ENCODE data around the gene CAPN5. TPM values are rescaled to one million over a fixed set of nuclear protein-coding genes. Genes with fewer than 3 reads are reported as not detected.
A peak's percentile ranks its signal among the peaks of the same experiment; 100 is the strongest.

CAPN5 gene
- total and polyA plus RNA-seq, 2 of the 13 experiments (the other 11 are each of a cell fraction or from before 2014, with no cell fraction given) = 0.27 to 1.2 TPM

DNA sequence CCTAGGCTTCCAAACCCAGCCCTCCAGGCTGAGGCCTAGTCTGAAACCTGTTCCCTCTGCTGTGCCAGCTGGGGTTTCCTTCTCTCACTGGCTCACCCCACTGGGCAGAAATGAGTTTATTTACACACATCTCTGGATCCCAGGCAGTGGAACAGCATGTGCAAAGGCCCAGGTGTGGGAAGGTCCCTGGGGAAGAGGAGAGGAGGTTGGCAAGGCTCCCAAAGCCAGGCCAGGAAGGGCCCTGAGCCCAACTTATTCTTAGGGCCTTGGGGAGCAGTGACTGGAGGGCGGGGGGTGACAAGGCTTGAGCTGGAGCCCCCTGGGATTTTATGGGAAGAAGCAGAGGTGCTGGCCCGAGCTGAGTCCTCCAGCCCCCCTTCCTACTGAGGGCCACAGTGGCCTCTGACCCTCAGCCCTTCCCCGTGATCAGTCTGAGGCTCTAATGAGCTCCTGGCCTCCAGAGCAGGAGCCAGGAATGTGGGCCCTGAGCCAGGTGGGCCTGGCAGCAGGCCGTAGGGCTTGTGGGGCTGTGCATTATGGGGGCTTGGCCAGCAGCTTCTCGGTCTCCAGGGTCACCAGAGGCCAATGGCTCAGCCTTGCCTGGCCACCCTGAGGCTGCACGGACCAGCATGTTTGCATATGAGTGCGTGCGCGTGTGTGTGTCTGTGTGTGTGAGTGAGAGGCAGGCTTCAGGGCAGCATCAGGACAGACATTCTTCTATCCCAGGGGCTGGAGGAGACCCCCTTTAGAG, 64.2 kb downstream of the CAPN5 start (continued):
- TF ChIP-seq, protein P1, sequence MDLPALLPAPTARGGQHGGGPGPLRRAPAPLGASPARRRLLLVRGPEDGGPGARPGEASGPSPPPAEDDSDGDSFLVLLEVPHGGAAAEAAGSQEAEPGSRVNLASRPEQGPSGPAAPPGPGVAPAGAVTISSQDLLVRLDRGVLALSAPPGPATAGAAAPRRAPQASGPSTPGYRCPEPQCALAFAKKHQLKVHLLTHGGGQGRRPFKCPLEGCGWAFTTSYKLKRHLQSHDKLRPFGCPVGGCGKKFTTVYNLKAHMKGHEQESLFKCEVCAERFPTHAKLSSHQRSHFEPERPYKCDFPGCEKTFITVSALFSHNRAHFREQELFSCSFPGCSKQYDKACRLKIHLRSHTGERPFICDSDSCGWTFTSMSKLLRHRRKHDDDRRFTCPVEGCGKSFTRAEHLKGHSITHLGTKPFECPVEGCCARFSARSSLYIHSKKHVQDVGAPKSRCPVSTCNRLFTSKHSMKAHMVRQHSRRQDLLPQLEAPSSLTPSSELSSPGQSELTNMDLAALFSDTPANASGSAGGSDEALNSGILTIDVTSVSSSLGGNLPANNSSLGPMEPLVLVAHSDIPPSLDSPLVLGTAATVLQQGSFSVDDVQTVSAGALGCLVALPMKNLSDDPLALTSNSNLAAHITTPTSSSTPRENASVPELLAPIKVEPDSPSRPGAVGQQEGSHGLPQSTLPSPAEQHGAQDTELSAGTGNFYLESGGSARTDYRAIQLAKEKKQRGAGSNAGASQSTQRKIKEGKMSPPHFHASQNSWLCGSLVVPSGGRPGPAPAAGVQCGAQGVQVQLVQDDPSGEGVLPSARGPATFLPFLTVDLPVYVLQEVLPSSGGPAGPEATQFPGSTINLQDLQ (CRISPR knock-in tag; IDR thresholded peaks at IDR 0.05) = no peak
- 0 out of 2 replicates have a peak, but pooled peaks have one; percentile 46 for TF ChIP-seq HBP1 (CRISPR knock-in tag; IDR thresholded peaks at IDR 0.05; ENCODE audit: low read depth)
- TF ChIP-seq ZFP36L1 (CRISPR knock-in tag; IDR thresholded peaks at IDR 0.05) = no peak
- no peak for TF ChIP-seq KLF9 (CRISPR knock-in tag; IDR thresholded peaks at IDR 0.05; ENCODE audit: low read depth)
- TF ChIP-seq, protein P2, sequence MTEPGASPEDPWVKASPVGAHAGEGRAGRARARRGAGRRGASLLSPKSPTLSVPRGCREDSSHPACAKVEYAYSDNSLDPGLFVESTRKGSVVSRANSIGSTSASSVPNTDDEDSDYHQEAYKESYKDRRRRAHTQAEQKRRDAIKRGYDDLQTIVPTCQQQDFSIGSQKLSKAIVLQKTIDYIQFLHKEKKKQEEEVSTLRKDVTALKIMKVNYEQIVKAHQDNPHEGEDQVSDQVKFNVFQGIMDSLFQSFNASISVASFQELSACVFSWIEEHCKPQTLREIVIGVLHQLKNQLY (CRISPR knock-in tag; IDR thresholded peaks at IDR 0.05) = peak; percentile 64; the same call in 1 of the 2 replicates
- no peak for TF ChIP-seq IKZF1 (IDR thresholded peaks at IDR 0.05)
- TF ChIP-seq ZNF101 (CRISPR knock-in tag; IDR thresholded peaks at IDR 0.05; ENCODE audit: borderline replicate concordance, low read depth) = no peak
- no peak for TF ChIP-seq ZNF850 (CRISPR knock-in tag; conservative IDR thresholded peaks at IDR 0.05)
- TF ChIP-seq ZNF550 (CRISPR knock-in tag; IDR thresholded peaks at IDR 0.05; ENCODE audit: borderline replicate concordance) = no peak
- TF ChIP-seq FOXA3 (CRISPR knock-in tag; IDR thresholded peaks at IDR 0.05) = peak; percentile 51
- no peak for TF ChIP-seq SRY (CRISPR knock-in tag; IDR thresholded peaks at IDR 0.05)
- TF ChIP-seq RNF2 (conservative IDR thresholded peaks at IDR 0.05; ENCODE audit: low read depth) = no peak
- TF ChIP-seq ZNF33A (CRISPR knock-in tag; IDR thresholded peaks at IDR 0.05; ENCODE audit: borderline replicate concordance) = no peak
- TF ChIP-seq, protein P3, sequence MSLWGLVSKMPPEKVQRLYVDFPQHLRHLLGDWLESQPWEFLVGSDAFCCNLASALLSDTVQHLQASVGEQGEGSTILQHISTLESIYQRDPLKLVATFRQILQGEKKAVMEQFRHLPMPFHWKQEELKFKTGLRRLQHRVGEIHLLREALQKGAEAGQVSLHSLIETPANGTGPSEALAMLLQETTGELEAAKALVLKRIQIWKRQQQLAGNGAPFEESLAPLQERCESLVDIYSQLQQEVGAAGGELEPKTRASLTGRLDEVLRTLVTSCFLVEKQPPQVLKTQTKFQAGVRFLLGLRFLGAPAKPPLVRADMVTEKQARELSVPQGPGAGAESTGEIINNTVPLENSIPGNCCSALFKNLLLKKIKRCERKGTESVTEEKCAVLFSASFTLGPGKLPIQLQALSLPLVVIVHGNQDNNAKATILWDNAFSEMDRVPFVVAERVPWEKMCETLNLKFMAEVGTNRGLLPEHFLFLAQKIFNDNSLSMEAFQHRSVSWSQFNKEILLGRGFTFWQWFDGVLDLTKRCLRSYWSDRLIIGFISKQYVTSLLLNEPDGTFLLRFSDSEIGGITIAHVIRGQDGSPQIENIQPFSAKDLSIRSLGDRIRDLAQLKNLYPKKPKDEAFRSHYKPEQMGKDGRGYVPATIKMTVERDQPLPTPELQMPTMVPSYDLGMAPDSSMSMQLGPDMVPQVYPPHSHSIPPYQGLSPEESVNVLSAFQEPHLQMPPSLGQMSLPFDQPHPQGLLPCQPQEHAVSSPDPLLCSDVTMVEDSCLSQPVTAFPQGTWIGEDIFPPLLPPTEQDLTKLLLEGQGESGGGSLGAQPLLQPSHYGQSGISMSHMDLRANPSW (CRISPR knock-in tag; IDR thresholded peaks at IDR 0.05; ENCODE audit: borderline replicate concordance) = no peak
- no peak for TF ChIP-seq KDM3A (CRISPR knock-in tag; IDR thresholded peaks at IDR 0.05; ENCODE audit: low read depth)
- TF ChIP-seq ELF3 (CRISPR knock-in tag; IDR thresholded peaks at IDR 0.05) = peak; percentile 37; the same call in 1 of the 2 replicates
- TF ChIP-seq TBL1XR1 (IDR thresholded peaks at IDR 0.05; ENCODE audit: borderline replicate concordance, low read length, partially characterized antibody) = no peak
- peak; percentile 43; the same call in 1 of the 2 replicates for TF ChIP-seq KDM2A (CRISPR knock-in tag; IDR thresholded peaks at IDR 0.05; ENCODE audit: borderline replicate concordance, low read depth)
- no peak for TF ChIP-seq RFX3 (CRISPR knock-in tag; IDR thresholded peaks at IDR 0.05)
- TF ChIP-seq PHF20 (CRISPR knock-in tag; IDR thresholded peaks at IDR 0.05) = no peak
- TF ChIP-seq KDM5B (CRISPR knock-in tag; IDR thresholded peaks at IDR 0.05; ENCODE audit: borderline replicate concordance) = peak; percentile 60; the same call in 1 of the 2 replicates
- TF ChIP-seq MEIS2 (CRISPR knock-in tag; IDR thresholded peaks at IDR 0.05) = peak; percentile 51; the same call in 1 of the 2 replicates
- no peak for TF ChIP-seq KLF6 (CRISPR knock-in tag; IDR thresholded peaks at IDR 0.05)
- TF ChIP-seq ZNF335 (CRISPR knock-in tag; IDR thresholded peaks at IDR 0.05) = 0 out of 2 replicates have a peak, but pooled peaks have one; percentile 47
- TF ChIP-seq ZNF543 (CRISPR knock-in tag; IDR thresholded peaks at IDR 0.05) = no peak

All from HepG2 (cell line).